ENCODE data around the gene NPW.

- no peak for TF ChIP-seq TAF1 (IDR thresholded peaks at IDR 0.05; ENCODE audit: low read depth)
- TF ChIP-seq, protein P1, sequence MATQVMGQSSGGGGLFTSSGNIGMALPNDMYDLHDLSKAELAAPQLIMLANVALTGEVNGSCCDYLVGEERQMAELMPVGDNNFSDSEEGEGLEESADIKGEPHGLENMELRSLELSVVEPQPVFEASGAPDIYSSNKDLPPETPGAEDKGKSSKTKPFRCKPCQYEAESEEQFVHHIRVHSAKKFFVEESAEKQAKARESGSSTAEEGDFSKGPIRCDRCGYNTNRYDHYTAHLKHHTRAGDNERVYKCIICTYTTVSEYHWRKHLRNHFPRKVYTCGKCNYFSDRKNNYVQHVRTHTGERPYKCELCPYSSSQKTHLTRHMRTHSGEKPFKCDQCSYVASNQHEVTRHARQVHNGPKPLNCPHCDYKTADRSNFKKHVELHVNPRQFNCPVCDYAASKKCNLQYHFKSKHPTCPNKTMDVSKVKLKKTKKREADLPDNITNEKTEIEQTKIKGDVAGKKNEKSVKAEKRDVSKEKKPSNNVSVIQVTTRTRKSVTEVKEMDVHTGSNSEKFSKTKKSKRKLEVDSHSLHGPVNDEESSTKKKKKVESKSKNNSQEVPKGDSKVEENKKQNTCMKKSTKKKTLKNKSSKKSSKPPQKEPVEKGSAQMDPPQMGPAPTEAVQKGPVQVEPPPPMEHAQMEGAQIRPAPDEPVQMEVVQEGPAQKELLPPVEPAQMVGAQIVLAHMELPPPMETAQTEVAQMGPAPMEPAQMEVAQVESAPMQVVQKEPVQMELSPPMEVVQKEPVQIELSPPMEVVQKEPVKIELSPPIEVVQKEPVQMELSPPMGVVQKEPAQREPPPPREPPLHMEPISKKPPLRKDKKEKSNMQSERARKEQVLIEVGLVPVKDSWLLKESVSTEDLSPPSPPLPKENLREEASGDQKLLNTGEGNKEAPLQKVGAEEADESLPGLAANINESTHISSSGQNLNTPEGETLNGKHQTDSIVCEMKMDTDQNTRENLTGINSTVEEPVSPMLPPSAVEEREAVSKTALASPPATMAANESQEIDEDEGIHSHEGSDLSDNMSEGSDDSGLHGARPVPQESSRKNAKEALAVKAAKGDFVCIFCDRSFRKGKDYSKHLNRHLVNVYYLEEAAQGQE (IDR thresholded peaks at IDR 0.05; ENCODE audit: low read depth): no peak
- TF ChIP-seq CEBPB (IDR thresholded peaks at IDR 0.05): no peak
- TF ChIP-seq EP300 (IDR thresholded peaks at IDR 0.05; ENCODE audit: borderline replicate concordance): no peak
- no peak for TF ChIP-seq CREB1 (IDR thresholded peaks at IDR 0.05; ENCODE audit: low read depth)
- TF ChIP-seq ZBTB7A (IDR thresholded peaks at IDR 0.05; ENCODE audit: low read depth): peak; percentile 20; the same call in 1 of the 2 replicates
- TF ChIP-seq, protein P2, sequence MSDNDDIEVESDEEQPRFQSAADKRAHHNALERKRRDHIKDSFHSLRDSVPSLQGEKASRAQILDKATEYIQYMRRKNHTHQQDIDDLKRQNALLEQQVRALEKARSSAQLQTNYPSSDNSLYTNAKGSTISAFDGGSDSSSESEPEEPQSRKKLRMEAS (IDR thresholded peaks at IDR 0.05): no peak
- no peak for TF ChIP-seq EGR1 (IDR thresholded peaks at IDR 0.05)
- no peak for TF ChIP-seq RAD21 (IDR thresholded peaks at IDR 0.05; ENCODE audit: low read depth)
- no peak for TF ChIP-seq FOXM1 (IDR thresholded peaks at IDR 0.05; ENCODE audit: borderline replicate concordance, low read depth)
- no peak for TF ChIP-seq TEAD4 (IDR thresholded peaks at IDR 0.05)
These were observed 12.9 kb downstream of the NPW start for GRCh38 chr16:2032285-2033056.
